ENCODE measurements around the gene FGF12. TPM values are rescaled to one million over a fixed set of nuclear protein-coding genes. Genes with fewer than 3 reads are reported as not detected.

The FGF12 gene
- total RNA-seq, 1 donor from 2014 or later, result 3.9 TPM

- Histone ChIP-seq H3K27ac (no peak overlapping the region), H3K4me1 (no peaks in the 10 kb centered on the region), H3K9me3 (no peaks in the 10 kb centered on the region), H3K4me3 (no peak overlapping the region), H3K27me3 (ENCODE audit: low read depth) (no peaks in the 10 kb centered on the region), H3K36me3 (no peaks in the 10 kb centered on the region)
- no peak for DNase-seq
- no peak for ATAC-seq
- TF ChIP-seq CTCF (IDR thresholded peaks at IDR 0.05), result no peak
- intact Hi-C loops (cut with DNase I), result no loop called here
Observed at GRCh38 chr3:192563417-192563816, 163.9 kb downstream of the FGF12 start.

GRCh38 chr3:192553707-192554106, 173.6 kb downstream of the FGF12 start:
- no peaks in the 10 kb centered on the region for H3K36me3 ChIP-seq
- intact Hi-C loops (cut with DNase I), result no loop called here
- TF ChIP-seq CTCF (IDR thresholded peaks at IDR 0.05), result no peak
- no peak overlapping the region for H3K4me3 ChIP-seq
- DNase-seq (no peak), ATAC-seq (no peak)
- H3K27ac ChIP-seq, result no peak overlapping the region
- peaks cover 3% of the 10 kb centered on the region for H3K9me3 ChIP-seq
- H3K27me3 ChIP-seq (ENCODE audit: low read depth), result no peaks in the 10 kb centered on the region
- no peaks in the 10 kb centered on the region for H3K4me1 ChIP-seq

GRCh38 chr3:192550356-192550755, 177.0 kb downstream of the FGF12 start:
- no peak for TF ChIP-seq CTCF (IDR thresholded peaks at IDR 0.05)
- intact Hi-C loops (cut with DNase I), result no loop called here
- DNase-seq, result no peak
- Histone ChIP-seq H3K4me3 (no peak overlapping the region), H3K9me3 (peaks cover 3% of the 10 kb centered on the region), H3K4me1 (no peaks in the 10 kb centered on the region), H3K27me3 (ENCODE audit: low read depth) (no peaks in the 10 kb centered on the region), H3K27ac (no peak overlapping the region), H3K36me3 (no peaks in the 10 kb centered on the region)
- ATAC-seq, result no peak

- Histone ChIP-seq H3K36me3 (no peaks in the 10 kb centered on the region), H3K27me3 (ENCODE audit: low read depth) (no peaks in the 10 kb centered on the region), H3K9me3 (no peaks in the 10 kb centered on the region), H3K27ac (no peak overlapping the region), H3K4me3 (no peak overlapping the region), H3K4me1 (no peaks in the 10 kb centered on the region)
- intact Hi-C loops (cut with DNase I), result no loop called here
- TF ChIP-seq CTCF (IDR thresholded peaks at IDR 0.05), result no peak
- DNase-seq, result no peak
- no peak for ATAC-seq
Observed at GRCh38 chr3:192545333-192545732, 182.0 kb downstream of the FGF12 start.

- Histone ChIP-seq H3K36me3 (no peaks in the 10 kb centered on the region), H3K4me1 (no peaks in the 10 kb centered on the region), H3K9me3 (no peaks in the 10 kb centered on the region), H3K27ac (no peak overlapping the region), H3K4me3 (no peak overlapping the region), H3K27me3 (ENCODE audit: low read depth) (no peaks in the 10 kb centered on the region)
- no peak for DNase-seq
- ATAC-seq, result no peak
- no peak for TF ChIP-seq CTCF (IDR thresholded peaks at IDR 0.05)
- intact Hi-C loops (cut with DNase I), result no loop called here
Observed at GRCh38 chr3:192543163-192543562, 184.2 kb downstream of the FGF12 start.

- ATAC-seq (no peak), DNase-seq (no peak)
- peaks cover 28% of the 10 kb centered on the region for H3K27me3 ChIP-seq (ENCODE audit: low read depth)
- TF ChIP-seq CTCF (IDR thresholded peaks at IDR 0.05), result no peak
- no peaks in the 10 kb centered on the region for H3K36me3 ChIP-seq
- H3K4me1 ChIP-seq, result peaks cover 15% of the 10 kb centered on the region
- intact Hi-C loops (cut with DNase I), result no loop called here
- H3K9me3 ChIP-seq, result no peaks in the 10 kb centered on the region
- H3K4me3 ChIP-seq, result no peak overlapping the region
- no peak overlapping the region for H3K27ac ChIP-seq
Observed at GRCh38 chr3:192516820-192517219, 210.5 kb downstream of the FGF12 start.
